ENCODE measurements around the gene CDK11B. TPM values are rescaled to one million over a fixed set of nuclear protein-coding genes. Genes with fewer than 3 reads are reported as not detected.

The CDK11B gene
- total RNA-seq, 1 donor from 2014 or later, result 8.7 TPM

GRCh38 chr1:1628754-1629429 is 29.9 kb downstream of the CDK11B start:
- ATAC-seq, result no peak
- no peak for DNase-seq (ENCODE audit: low spot score)

DNA sequence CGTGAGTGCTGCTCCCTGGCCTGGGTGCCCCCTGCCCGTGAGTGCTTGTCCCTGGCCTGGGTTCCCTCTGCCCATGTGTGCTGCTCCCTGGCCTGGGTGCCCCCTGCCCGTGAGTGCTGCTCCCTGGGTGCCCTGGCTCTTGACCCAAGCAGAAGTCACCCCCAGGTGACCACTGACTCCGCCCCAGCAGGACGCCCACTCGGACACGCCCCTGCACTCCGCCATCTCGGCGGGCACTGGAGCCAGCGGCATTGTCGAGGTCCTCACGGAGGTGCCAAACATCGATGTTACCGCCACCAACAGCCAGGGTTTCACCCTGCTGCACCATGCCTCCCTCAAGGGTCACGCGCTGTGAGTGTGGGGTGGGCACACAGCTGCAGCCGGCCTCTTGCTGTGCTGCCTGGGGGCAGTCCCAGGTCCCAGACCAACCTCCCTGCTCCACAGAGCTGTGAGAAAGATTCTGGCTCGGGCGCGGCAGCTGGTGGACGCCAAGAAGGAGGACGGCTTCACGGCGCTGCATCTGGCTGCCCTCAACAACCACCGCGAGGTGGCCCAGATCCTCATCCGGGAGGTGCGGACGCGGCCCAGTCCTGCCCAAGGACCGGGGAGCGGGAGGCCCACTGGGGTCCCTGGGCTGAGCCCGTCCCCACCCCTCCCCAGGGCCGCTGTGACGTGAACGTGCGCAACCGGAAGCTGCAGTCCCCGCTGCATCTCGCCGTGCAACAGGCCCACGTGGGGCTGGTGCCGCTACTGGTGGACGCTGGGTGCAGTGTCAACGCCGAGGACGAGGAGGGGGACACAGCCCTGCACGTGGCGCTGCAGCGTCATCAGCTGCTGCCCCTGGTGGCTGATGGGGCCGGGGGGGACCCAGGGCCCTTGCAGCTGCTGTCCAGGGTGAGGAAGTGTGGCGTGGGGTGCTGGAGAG is 30.7 kb downstream of the CDK11B start:
- DNase-seq (ENCODE audit: low spot score) (no peak), ATAC-seq (no peak)

DNA sequence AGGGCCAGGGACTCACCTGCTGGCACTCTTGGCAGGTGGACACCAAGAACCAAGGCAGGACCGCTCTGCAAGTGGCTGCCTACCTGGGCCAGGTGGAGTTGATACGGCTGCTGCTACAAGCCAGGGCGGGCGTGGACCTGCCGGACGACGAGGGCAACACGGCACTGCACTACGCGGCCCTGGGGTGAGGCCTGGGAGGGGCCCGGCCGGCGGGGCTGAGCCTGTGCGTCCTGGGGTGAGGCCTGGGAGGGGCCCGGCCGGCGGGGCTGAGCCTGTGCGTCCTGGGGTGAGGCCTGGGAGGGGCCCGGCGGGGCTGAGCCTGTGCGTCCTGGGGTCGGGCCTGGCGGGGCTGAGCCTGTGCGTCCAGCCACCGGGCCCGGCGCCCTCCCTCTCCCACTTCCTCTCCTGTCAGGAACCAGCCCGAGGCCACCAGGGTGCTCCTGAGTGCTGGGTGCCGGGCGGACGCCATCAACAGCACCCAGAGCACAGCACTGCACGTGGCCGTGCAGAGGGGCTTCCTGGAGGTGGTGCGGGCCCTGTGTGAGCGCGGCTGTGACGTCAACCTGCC is 31.5 kb downstream of the CDK11B start:
- DNase-seq (ENCODE audit: low spot score) (peak; percentile 42), ATAC-seq (no peak)

- ATAC-seq, result no peak
- peak; percentile 45 for DNase-seq (ENCODE audit: low spot score)
Observed at GRCh38 chr1:1626207-1627141, 32.3 kb downstream of the CDK11B start.

- DNase-seq (ENCODE audit: low spot score) (no peak), ATAC-seq (no peak)
Observed at GRCh38 chr1:1625824-1626206, 33.0 kb downstream of the CDK11B start.

GRCh38 chr1:1625404-1625775 is 33.4 kb downstream of the CDK11B start:
- DNase-seq (ENCODE audit: low spot score), result no peak
- ATAC-seq, result no peak

- no peak for ATAC-seq
- DNase-seq (ENCODE audit: low spot score), result no peak
Observed at GRCh38 chr1:1624443-1625403, 34.1 kb downstream of the CDK11B start.

DNA sequence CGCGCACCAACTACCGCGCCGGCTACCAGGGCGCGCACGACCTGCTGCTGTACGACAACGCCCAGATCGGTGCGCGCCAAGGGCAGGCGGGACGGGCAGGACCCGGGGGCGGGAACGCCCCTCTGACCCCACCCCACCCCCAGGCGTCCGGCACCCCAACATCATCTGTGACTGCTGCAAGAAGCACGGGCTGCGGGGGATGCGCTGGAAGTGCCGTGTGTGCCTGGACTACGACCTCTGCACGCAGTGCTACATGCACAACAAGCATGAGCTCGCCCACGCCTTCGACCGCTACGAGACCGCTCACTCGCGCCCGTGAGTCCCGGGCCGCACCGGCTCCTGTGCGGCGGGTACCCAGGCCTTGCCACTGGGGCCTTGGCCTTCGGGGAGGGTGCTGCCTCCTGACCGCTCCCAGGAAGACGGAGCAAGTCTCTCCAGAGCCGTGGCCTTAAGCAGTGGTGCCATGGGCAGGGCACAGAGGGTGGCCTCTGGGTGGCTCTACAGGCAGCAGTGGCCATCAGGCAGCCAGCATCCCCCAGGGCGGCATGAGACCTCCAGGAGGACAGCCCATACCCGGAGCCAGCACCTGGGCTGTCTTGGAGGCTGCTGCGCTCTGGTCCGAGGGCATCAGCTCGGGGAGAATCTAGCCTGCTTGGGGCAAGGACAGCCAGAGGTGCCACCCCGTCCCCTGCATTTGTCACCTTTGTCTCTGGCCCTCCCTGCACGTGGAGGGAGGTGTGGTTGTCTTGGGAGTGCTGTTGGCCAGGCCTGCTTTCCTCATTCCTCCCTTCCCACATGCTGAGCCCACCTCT is 35.0 kb downstream of the CDK11B start:
- no peak for DNase-seq (ENCODE audit: low spot score)
- ATAC-seq, result no peak

DNA sequence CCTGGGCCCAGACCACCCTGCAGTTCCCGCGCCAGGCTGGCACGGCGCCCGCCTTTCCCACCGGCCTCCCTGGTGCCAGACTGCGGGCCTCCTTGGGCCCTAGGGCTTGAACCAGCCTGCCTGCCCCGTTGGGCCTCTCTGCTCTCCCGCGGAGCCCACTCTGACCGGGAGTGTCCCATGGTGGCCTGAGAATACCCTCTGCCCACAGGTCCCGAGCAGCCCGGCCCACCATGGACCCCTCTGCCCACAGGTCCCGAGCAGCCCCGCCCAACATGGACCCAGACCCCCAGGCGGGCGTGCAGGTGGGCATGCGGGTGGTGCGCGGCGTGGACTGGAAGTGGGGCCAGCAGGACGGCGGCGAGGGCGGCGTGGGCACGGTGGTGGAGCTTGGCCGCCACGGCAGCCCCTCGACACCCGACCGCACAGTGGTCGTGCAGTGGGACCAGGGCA is 35.6 kb downstream of the CDK11B start:
- no peak for DNase-seq (ENCODE audit: low spot score)
- no peak for ATAC-seq

- DNase-seq (ENCODE audit: low spot score), result no peak
Observed at GRCh38 chr1:1622788-1623094, 36.1 kb downstream of the CDK11B start.

GRCh38 chr1:1622010-1622787 is 36.6 kb downstream of the CDK11B start:
- no peak for ATAC-seq
- DNase-seq (ENCODE audit: low spot score), result no peak

More at GRCh38 chr1:1622788-1623094, 36.1 kb downstream of the CDK11B start:
- ATAC-seq, result no peak

GRCh38 chr1:1621173-1622009 is 37.4 kb downstream of the CDK11B start:
- no peak for ATAC-seq
- DNase-seq (ENCODE audit: low spot score), result no peak

DNA sequence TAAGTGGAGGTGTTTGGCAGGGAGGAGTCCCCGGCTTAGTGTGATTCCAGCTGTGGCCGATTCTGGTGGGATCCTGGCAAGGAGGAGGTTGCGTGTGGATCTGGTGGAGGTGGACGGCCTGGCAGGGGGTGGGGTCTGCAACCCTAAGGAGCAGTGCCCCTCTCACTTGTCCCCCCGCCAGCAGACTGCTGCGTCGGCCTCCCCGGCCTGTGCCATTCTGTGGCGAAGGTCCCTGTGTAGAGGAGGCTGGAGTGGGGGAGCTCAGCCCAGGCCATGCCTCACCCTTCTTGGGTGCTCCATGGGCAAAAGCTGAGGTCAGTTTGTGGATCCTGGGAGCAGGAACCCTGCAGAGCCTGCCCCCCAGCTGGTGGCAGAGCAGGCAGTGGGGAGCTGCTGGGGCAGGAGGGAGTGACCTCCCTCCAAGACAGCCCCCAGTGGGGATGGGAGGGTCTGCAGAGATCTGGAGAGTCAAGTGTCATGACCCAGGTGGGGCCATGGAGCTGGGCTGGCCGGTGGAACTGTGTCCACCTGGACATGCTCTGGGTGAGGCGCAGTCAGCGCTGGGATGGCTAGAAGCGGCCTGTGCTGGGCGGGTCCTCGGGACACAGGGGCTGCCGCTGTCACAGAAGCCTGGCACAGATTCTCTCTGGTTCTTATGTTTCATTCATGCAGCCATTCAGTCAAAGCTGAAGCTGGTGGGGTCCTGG is 38.2 kb downstream of the CDK11B start:
- no peak for DNase-seq (ENCODE audit: low spot score)
- ATAC-seq, result no peak

DNA sequence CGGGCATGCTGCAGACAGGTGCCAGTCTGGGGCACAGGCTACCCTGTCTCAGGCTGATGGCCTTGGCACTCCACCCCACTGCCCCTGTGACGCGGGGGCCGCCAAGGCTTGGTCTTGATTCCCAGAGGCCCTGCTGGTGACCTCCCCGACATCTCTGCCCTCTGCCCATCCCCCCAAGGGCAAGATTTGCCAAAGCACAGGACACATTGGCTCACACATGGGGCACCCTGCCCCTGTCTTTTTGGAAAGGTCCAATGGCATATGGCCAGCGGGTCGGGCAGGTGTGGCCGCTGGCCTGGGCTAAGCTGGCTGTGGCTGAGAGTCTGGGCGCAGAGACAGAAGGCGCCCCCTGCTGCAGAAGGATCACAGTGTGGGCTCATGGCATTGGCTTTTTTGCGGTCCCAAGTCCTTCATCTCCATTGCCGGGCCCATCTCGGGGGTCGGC is 38.9 kb downstream of the CDK11B start:
- peak; percentile 88 for DNase-seq (ENCODE audit: low spot score)
- peak; percentile 52 for ATAC-seq

- DNase-seq (ENCODE audit: low spot score) (no peak), ATAC-seq (no peak)
Observed at GRCh38 chr1:1618396-1619068, 40.3 kb downstream of the CDK11B start.

DNA sequence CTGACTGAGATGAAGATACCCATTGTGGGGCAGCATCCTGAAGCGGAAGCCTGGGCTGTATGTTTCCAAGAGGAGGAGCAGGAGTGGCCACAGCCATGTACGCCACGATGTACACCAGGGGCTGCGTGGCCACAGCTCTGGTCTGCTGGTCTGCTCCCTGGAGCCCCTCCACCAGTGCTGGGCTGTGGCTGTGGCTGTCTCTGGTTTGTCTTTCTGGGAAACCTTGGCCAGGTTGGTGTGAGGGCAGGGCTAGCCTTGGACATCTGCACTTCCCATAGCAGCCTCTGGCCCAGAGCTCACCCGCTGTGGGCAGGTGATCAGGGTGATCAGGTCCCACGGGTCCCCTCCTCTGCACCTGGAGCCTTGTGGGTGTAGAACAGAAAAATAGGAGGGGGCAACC is 40.9 kb downstream of the CDK11B start:
- DNase-seq (ENCODE audit: low spot score) (no peak), ATAC-seq (no peak)

Measured in left lobe of liver (tissue), 2 donors.